HCT116 (cell line): ENCODE data around the gene NDUFAF5. TPM values are rescaled to one million over a fixed set of nuclear protein-coding genes. Genes with fewer than 3 reads are reported as not detected.

Experiments used
- ATAC-seq: fragments of 200-7000 bp; cut with Tn5 transposase; 2 replicates; pipeline ENCODE4 v1.9.1; 2020; ENCODE audit warnings: mild to moderate bottlenecking, moderate library complexity
- BruUV-seq: library from RNA; stranded (reverse); fragments of 400-500 nt; replicated peaks from 2 replicates; lab custom pipeline; 2021; lab: Mats Ljungman, UMichigan
- CTCF ChIA-PET: fragments of 300-600 bp; sonication (Branson Sonifier 250); formaldehyde crosslinking; loops from one replicate; lab custom pipeline; 2021; ENCODE audit warnings: antibody characterized with exemption; lab: Charles Lee
- POLR2A ChIA-PET: fragments of 300-600, 350-600 bp; sonication (Branson Sonifier 250); formaldehyde crosslinking; loops from one replicate; lab custom pipeline; 2021; ENCODE audit warnings: antibody characterized with exemption; lab: Charles Lee
- RAD21 ChIA-PET, 2 experiments: fragments of 300-600 bp; sonication (Branson Sonifier 250); formaldehyde crosslinking; loops; one replicate each; lab custom pipeline; 2023; ENCODE audit warnings: low total read pairs in 2 of 2; ENCODE audit not compliant: uncharacterized antibody in 2 of 2, unreplicated experiment in 2 of 2, low non-redundant PET in 1 of 2; lab: Charles Lee
- DNase-seq: peaks from one replicate; pipeline ENCODE4 v3.0.0-alpha.2; 2010; ENCODE audit warnings: low read depth, low spot score
- H2AFZ ChIP-seq: fragments of 200-600 bp; shearing (Covaris generic), sonication (generic); 2 replicates; pipeline ENCODE4 v1.6.1; 2017; ENCODE audit warnings: low read depth, mixed run types, mixed read lengths, antibody characterized with exemption, low read length; ENCODE audit not compliant: poor library complexity, severe bottlenecking
- H3K27ac ChIP-seq: 2 replicates; pipeline ENCODE4 v1.5.1; 2012; ENCODE audit warnings: low read depth, low read length
- H3K27me3 ChIP-seq: fragments of 200-600 bp; sonication (generic); 2 replicates; pipeline ENCODE4 v1.6.1; 2016; ENCODE audit warnings: mixed run types, low read length, mixed read lengths; ENCODE audit not compliant: insufficient read depth
- H3K36me3 ChIP-seq, 2 experiments: fragments of 200-500 bp in 1 of 2; fragments of 200-600 bp in 1 of 2; sonication (Bioruptor generic) in 1 of 2; sonication (generic) in 1 of 2; 2 replicates each; pipeline versions ENCODE4 v1.5.1 to v1.6.1; 2014 to 2016; ENCODE audit warnings: low read length in 2 of 2, inconsistent platforms in 1 of 2, mixed read lengths in 1 of 2, mixed run types in 1 of 2; ENCODE audit not compliant: insufficient read depth in 2 of 2, control insufficient read depth in 1 of 2
- H3K4me1 ChIP-seq, 2 experiments: fragments of 200-600 bp in 1 of 2; sonication (generic) in 1 of 2; 2 replicates each; pipeline versions ENCODE4 v1.5.1 to v1.6.1; 2012 to 2017; ENCODE audit warnings: low read length in 2 of 2, inconsistent platforms in 1 of 2, mild to moderate bottlenecking in 1 of 2, mixed read lengths in 1 of 2, mixed run types in 1 of 2, moderate library complexity in 1 of 2; ENCODE audit not compliant: insufficient read depth in 2 of 2, control insufficient read depth in 1 of 2
- H3K4me2 ChIP-seq: fragments of 200-600 bp; sonication (generic); 2 replicates; pipeline ENCODE4 v1.6.1; 2017; ENCODE audit warnings: mixed run types, low read length, mixed read lengths
- H3K4me3 ChIP-seq, 2 experiments: fragments of 200-600 bp in 1 of 2; sonication (generic) in 1 of 2; replicated peaks in 1 of 2; 2 replicates each; pipeline ENCODE4 v1.5.1; 2011 to 2016; ENCODE audit warnings: low read length in 2 of 2, control low read depth in 1 of 2, low read depth in 1 of 2, mild to moderate bottlenecking in 1 of 2, mixed read lengths in 1 of 2, mixed run types in 1 of 2
- H3K79me2 ChIP-seq: fragments of 200-600 bp; sonication (generic); 2 replicates; pipeline ENCODE4 v1.6.1; 2017; ENCODE audit warnings: mild to moderate bottlenecking, mixed run types, low read length, moderate library complexity, mixed read lengths; ENCODE audit not compliant: insufficient read depth
- H3K9ac ChIP-seq: fragments of 200-600 bp; sonication (generic); 2 replicates; pipeline ENCODE4 v1.6.1; 2016; ENCODE audit warnings: low read length, mixed read lengths
- H3K9me2 ChIP-seq: fragments of 200-600 bp; sonication (generic), shearing (Covaris generic); 2 replicates; pipeline ENCODE4 v1.6.1; 2017; ENCODE audit warnings: mixed run types, mild to moderate bottlenecking, moderate library complexity; ENCODE audit not compliant: insufficient read depth
- H3K9me3 ChIP-seq, 2 experiments: fragments of 200-500 bp in 1 of 2; fragments of 200-600 bp in 1 of 2; sonication (Bioruptor generic) in 1 of 2; sonication (generic) in 1 of 2; 2 replicates each; pipeline ENCODE4 v1.6.1; 2014 to 2017; ENCODE audit warnings: low read length in 2 of 2, mixed read lengths in 2 of 2, inconsistent platforms in 1 of 2, low read depth in 1 of 2, mild to moderate bottlenecking in 1 of 2, mixed run types in 1 of 2, moderate library complexity in 1 of 2; ENCODE audit not compliant: control insufficient read depth in 1 of 2, insufficient read depth in 1 of 2
- H4K20me1 ChIP-seq: fragments of 200-600 bp; sonication (generic), shearing (Covaris generic); 2 replicates; pipeline ENCODE4 v1.6.1; 2017; ENCODE audit warnings: mixed run types, mild to moderate bottlenecking, moderate library complexity; ENCODE audit not compliant: insufficient read depth
- CBX3 ChIP-seq: IDR thresholded peaks from 2 replicates; pipeline ENCODE4 v1.6.1; 2012; ENCODE audit warnings: low read depth
- CEBPB ChIP-seq: IDR thresholded peaks from 2 replicates; pipeline ENCODE4 v1.6.1; 2012; ENCODE audit warnings: low read depth
- EGR1 ChIP-seq: IDR thresholded peaks from 2 replicates; pipeline ENCODE4 v1.6.1; 2012; ENCODE audit warnings: low read depth
- ELF1 ChIP-seq: IDR thresholded peaks from 2 replicates; pipeline ENCODE4 v1.6.1; 2012; ENCODE audit warnings: low read depth, borderline replicate concordance
- EZH2 ChIP-seq: fragments of 200-600 bp; sonication (generic); IDR thresholded peaks from 2 replicates; pipeline ENCODE4 v1.6.1; 2017; ENCODE audit warnings: antibody characterized with exemption, mixed run types
- EZH2phosphoT487 ChIP-seq: fragments of 200-600 bp; IDR thresholded peaks from 2 replicates; pipeline ENCODE4 v1.6.1; 2018; ENCODE audit warnings: antibody characterized with exemption, borderline replicate concordance
- FOSL1 ChIP-seq: IDR thresholded peaks from 2 replicates; pipeline ENCODE4 v1.6.1; 2012; ENCODE audit warnings: low read depth
- JUND ChIP-seq: IDR thresholded peaks from 2 replicates; pipeline ENCODE4 v1.6.1; 2012
- POLR2A ChIP-seq: IDR thresholded peaks from 2 replicates; pipeline ENCODE4 v1.7.0; 2011; ENCODE audit warnings: borderline replicate concordance; ENCODE audit not compliant: insufficient read depth, insufficient read length; ENCODE audit errors: extremely low read depth
- POLR2AphosphoS5 ChIP-seq: IDR thresholded peaks from 2 replicates; pipeline ENCODE4 v1.6.1; 2011; ENCODE audit warnings: mild to moderate bottlenecking, low read depth, low read length, moderate library complexity
- RAD21 ChIP-seq: IDR thresholded peaks from 2 replicates; pipeline ENCODE4 v1.6.1; 2012; ENCODE audit warnings: low read depth, mild to moderate bottlenecking
- SP1 ChIP-seq: IDR thresholded peaks from 2 replicates; pipeline ENCODE4 v1.6.1; 2012; ENCODE audit warnings: low read depth
- SRF ChIP-seq: IDR thresholded peaks from 2 replicates; pipeline ENCODE4 v1.6.1; 2012; ENCODE audit warnings: low read depth
- TCF7L2 ChIP-seq: IDR thresholded peaks from 2 replicates; pipeline ENCODE4 v1.7.0; 2011; ENCODE audit warnings: borderline replicate concordance, inconsistent platforms; ENCODE audit not compliant: insufficient read depth, insufficient read length; ENCODE audit errors: extremely low read depth
- YY1 ChIP-seq: IDR thresholded peaks from 2 replicates; pipeline ENCODE4 v1.6.1; 2011; ENCODE audit warnings: low read length, low read depth, moderate library complexity, mild to moderate bottlenecking; ENCODE audit not compliant: insufficient replicate concordance; ENCODE audit errors: extremely low read depth
- ZFX ChIP-seq: fragments of 450-650 bp; IDR thresholded peaks from 2 replicates; pipeline ENCODE4 v1.6.1; 2017
- ZNF274 ChIP-seq: fragments of 200-500 bp; sonication (Bioruptor generic); IDR thresholded peaks from 2 replicates; pipeline ENCODE4 v1.6.1; 2014; ENCODE audit warnings: mild to moderate bottlenecking, low read depth, low read length, inconsistent platforms
- intact Hi-C: fragments of 100-400 bp; cut with micrococcal nuclease; formaldehyde crosslinking; loops from 2 replicates; pipeline ENCODE4 v1.10.0; 2022
- total RNA-seq: library from RNA; stranded (reverse); gene quantifications from one replicate; pipeline ENCODE4 v1.2.1, GENCODE V29; 2021; ENCODE audit not compliant: unreplicated experiment
- TF ChIP-seq, protein P1 (sequence below): IDR thresholded peaks from 2 replicates; pipeline ENCODE4 v1.6.1; 2012; ENCODE audit warnings: low read depth
- TF ChIP-seq, protein P2 (sequence below): IDR thresholded peaks from 2 replicates; pipeline ENCODE4 v1.6.1; 2011; ENCODE audit warnings: mild to moderate bottlenecking, low read length, moderate library complexity; ENCODE audit not compliant: insufficient replicate concordance; ENCODE audit errors: extremely low read depth
- TF ChIP-seq, protein P3 (sequence below): IDR thresholded peaks from 2 replicates; pipeline ENCODE4 v1.6.1; 2012

Gene NDUFAF5
- total RNA-seq, 1 experiment from 2014 or later: 30.8 TPM

DNA sequence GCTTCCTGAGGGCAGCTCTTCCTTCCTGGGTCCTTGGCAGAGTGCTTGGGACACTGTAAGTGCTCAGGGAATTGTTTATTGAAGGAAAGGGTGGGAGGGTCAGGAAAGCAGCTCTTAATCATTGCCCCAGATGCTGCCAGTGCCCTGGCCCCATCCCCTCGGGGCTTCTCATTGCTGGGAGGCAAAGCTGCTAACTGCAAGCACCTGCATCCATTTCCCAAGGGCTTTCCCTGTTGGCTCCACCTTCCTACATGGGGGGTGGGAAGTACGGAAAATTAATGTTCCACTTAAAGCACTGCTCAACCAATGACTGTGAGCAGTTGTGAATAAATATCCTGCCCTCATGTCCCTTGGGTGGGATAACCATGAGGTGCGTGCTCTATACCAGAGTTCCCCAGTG, 56.4 kb downstream of the NDUFAF5 start (continued):
- TF ChIP-seq POLR2AphosphoS5 (no peak), EZH2phosphoT487 (no peak), EZH2 (no peak), SRF (no peak)

DNA sequence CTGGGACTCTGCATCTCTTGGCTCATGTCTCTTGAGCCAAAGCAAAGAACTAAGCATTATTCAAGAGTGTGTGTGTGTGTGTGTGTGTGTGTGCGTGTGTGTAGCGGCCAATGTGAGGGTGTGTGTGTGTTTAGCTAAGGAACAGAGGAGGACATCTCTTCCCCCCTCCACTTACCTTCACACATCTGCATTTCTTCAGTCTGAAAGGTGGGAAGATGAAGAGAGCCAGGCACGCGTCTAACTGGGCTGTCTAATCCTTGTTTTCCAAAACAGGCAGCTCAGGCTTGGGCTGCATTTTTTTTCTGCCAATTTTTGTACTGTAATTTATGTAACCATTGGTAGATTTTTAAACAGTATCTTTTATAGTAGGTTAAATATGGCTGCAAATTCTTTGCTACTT, 59.5 kb downstream of the NDUFAF5 start:
- no peak overlapping the region for H3K4me3 ChIP-seq
- POLR2A ChIA-PET: no interaction called here
- no peaks in the 10 kb centered on the region for H3K9me2 ChIP-seq
- H3K9ac ChIP-seq: no peak overlapping the region
- H3K9me3 ChIP-seq: no peaks in the 10 kb centered on the region
- no TSS peak for BruUV-seq
- H3K27me3 ChIP-seq: peaks cover 16% of the 10 kb centered on the region; the same call in 1 of the 2 replicates
- no peaks in the 10 kb centered on the region for H3K36me3 ChIP-seq
- CTCF ChIA-PET: no interaction called here
- intact Hi-C loops: no loop called here
- no peak for DNase-seq
- no peak overlapping the region for H3K4me2 ChIP-seq
- no peak overlapping the region for H2AFZ ChIP-seq
- TF ChIP-seq POLR2AphosphoS5 (no peak), FOSL1 (no peak), EZH2 (no peak), EZH2phosphoT487 (no peak), ELF1 (no peak), POLR2A (no peak), SRF (no peak), SP1 (no peak), JUND (no peak), YY1 (no peak), CEBPB (no peak), EGR1 (no peak), RAD21 (no peak), ZFX (no peak), ZNF274 (no peak), TCF7L2 (no peak), CBX3 (no peak)
- TF ChIP-seq, protein P1, sequence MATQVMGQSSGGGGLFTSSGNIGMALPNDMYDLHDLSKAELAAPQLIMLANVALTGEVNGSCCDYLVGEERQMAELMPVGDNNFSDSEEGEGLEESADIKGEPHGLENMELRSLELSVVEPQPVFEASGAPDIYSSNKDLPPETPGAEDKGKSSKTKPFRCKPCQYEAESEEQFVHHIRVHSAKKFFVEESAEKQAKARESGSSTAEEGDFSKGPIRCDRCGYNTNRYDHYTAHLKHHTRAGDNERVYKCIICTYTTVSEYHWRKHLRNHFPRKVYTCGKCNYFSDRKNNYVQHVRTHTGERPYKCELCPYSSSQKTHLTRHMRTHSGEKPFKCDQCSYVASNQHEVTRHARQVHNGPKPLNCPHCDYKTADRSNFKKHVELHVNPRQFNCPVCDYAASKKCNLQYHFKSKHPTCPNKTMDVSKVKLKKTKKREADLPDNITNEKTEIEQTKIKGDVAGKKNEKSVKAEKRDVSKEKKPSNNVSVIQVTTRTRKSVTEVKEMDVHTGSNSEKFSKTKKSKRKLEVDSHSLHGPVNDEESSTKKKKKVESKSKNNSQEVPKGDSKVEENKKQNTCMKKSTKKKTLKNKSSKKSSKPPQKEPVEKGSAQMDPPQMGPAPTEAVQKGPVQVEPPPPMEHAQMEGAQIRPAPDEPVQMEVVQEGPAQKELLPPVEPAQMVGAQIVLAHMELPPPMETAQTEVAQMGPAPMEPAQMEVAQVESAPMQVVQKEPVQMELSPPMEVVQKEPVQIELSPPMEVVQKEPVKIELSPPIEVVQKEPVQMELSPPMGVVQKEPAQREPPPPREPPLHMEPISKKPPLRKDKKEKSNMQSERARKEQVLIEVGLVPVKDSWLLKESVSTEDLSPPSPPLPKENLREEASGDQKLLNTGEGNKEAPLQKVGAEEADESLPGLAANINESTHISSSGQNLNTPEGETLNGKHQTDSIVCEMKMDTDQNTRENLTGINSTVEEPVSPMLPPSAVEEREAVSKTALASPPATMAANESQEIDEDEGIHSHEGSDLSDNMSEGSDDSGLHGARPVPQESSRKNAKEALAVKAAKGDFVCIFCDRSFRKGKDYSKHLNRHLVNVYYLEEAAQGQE: no peak
- TF ChIP-seq, protein P2, sequence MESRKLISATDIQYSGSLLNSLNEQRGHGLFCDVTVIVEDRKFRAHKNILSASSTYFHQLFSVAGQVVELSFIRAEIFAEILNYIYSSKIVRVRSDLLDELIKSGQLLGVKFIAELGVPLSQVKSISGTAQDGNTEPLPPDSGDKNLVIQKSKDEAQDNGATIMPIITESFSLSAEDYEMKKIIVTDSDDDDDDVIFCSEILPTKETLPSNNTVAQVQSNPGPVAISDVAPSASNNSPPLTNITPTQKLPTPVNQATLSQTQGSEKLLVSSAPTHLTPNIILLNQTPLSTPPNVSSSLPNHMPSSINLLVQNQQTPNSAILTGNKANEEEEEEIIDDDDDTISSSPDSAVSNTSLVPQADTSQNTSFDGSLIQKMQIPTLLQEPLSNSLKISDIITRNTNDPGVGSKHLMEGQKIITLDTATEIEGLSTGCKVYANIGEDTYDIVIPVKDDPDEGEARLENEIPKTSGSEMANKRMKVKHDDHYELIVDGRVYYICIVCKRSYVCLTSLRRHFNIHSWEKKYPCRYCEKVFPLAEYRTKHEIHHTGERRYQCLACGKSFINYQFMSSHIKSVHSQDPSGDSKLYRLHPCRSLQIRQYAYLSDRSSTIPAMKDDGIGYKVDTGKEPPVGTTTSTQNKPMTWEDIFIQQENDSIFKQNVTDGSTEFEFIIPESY: no peak
- TF ChIP-seq, protein P3, sequence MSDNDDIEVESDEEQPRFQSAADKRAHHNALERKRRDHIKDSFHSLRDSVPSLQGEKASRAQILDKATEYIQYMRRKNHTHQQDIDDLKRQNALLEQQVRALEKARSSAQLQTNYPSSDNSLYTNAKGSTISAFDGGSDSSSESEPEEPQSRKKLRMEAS: no peak
- H3K4me1 ChIP-seq: no peaks in the 10 kb centered on the region
- ATAC-seq: no peak
- no peaks in the 10 kb centered on the region for H3K79me2 ChIP-seq
- RAD21 ChIA-PET: no interaction called here
- no peaks in the 10 kb centered on the region for H4K20me1 ChIP-seq
- no peak overlapping the region for H3K27ac ChIP-seq
